ENCODE data around the gene PHYH. TPM values are rescaled to one million over a fixed set of nuclear protein-coding genes. Genes with fewer than 3 reads are reported as not detected.

The PHYH gene
- total RNA-seq, 1 donor from 2014 or later = 5.3 TPM

GRCh38 chr10:13308096-13308495 lies 8.2 kb upstream of the PHYH start:
- DNase-seq (ENCODE audit: low read depth) = no peak
- no peak for FAIRE-seq
- H3K36me3 ChIP-seq (ENCODE audit: control insufficient read depth, insufficient read depth, low read length) = no peaks in the 10 kb centered on the region
- no peak for TF ChIP-seq CTCF (IDR thresholded peaks at IDR 0.05; ENCODE audit: insufficient read depth, low read length, severe bottlenecking)
- no peak overlapping the region for H3K4me3 ChIP-seq (ENCODE audit: low read depth, low read length)
- H3K27me3 ChIP-seq (ENCODE audit: control insufficient read depth, insufficient read depth, low read length) = no peaks in the 10 kb centered on the region

GRCh38 chr10:13306103-13306502 lies 6.2 kb upstream of the PHYH start:
- H3K4me3 ChIP-seq (ENCODE audit: low read depth, low read length) = no peak overlapping the region
- no peak for TF ChIP-seq CTCF (IDR thresholded peaks at IDR 0.05; ENCODE audit: insufficient read depth, low read length, severe bottlenecking)
- H3K36me3 ChIP-seq (ENCODE audit: control insufficient read depth, insufficient read depth, low read length) = no peaks in the 10 kb centered on the region
- FAIRE-seq (no peak), DNase-seq (ENCODE audit: low read depth) (no peak)
- no peaks in the 10 kb centered on the region for H3K27me3 ChIP-seq (ENCODE audit: control insufficient read depth, insufficient read depth, low read length)

- no peaks in the 10 kb centered on the region for H3K27me3 ChIP-seq (ENCODE audit: control insufficient read depth, insufficient read depth, low read length)
- TF ChIP-seq CTCF (IDR thresholded peaks at IDR 0.05; ENCODE audit: insufficient read depth, low read length, severe bottlenecking) = no peak
- H3K36me3 ChIP-seq (ENCODE audit: control insufficient read depth, insufficient read depth, low read length) = no peaks in the 10 kb centered on the region
- no peak for DNase-seq (ENCODE audit: low read depth)
- no peak for FAIRE-seq
- no peak overlapping the region for H3K4me3 ChIP-seq (ENCODE audit: low read depth, low read length)
These were observed 3.1 kb upstream of the PHYH start for GRCh38 chr10:13302821-13303555.

GRCh38 chr10:13298748-13299436 lies 972 bp downstream of the PHYH start:
- H3K27me3 ChIP-seq (ENCODE audit: control insufficient read depth, insufficient read depth, low read length) = no peaks in the 10 kb centered on the region
- FAIRE-seq = no peak
- peak overlapping the region; percentile 69 for H3K4me3 ChIP-seq (ENCODE audit: low read depth, low read length)
- TF ChIP-seq CTCF (IDR thresholded peaks at IDR 0.05; ENCODE audit: insufficient read depth, low read length, severe bottlenecking) = no peak
- DNase-seq (ENCODE audit: low read depth) = no peak
- no peaks in the 10 kb centered on the region for H3K36me3 ChIP-seq (ENCODE audit: control insufficient read depth, insufficient read depth, low read length)

- Histone ChIP-seq H3K36me3 (ENCODE audit: control insufficient read depth, insufficient read depth, low read length) (no peaks in the 10 kb centered on the region), H3K27me3 (ENCODE audit: control insufficient read depth, insufficient read depth, low read length) (no peaks in the 10 kb centered on the region), H3K4me3 (ENCODE audit: low read depth, low read length) (no peak overlapping the region)
- TF ChIP-seq CTCF (IDR thresholded peaks at IDR 0.05; ENCODE audit: insufficient read depth, low read length, severe bottlenecking) = no peak
- FAIRE-seq (no peak), DNase-seq (ENCODE audit: low read depth) (no peak)
These were observed 3.4 kb downstream of the PHYH start for GRCh38 chr10:13296476-13296875.

Data from bronchial epithelial cell (primary cell).